K562 (cell line): Measurements from ENCODE around the gene PFN3. TPM values are rescaled to one million over a fixed set of nuclear protein-coding genes. Genes with fewer than 3 reads are reported as not detected.

Source experiments
- ATF2 ChIP-seq: sonication (generic); formaldehyde crosslinking; IDR thresholded peaks from 2 replicates; pipeline ENCODE4 v1.8.1; 2022; ENCODE audit warnings: missing genetic modification reagents
- CHD1 ChIP-seq: fragments of 200-600 bp; sonication (generic); IDR thresholded peaks from one replicate; pipeline ENCODE4 v1.6.1; 2012; ENCODE audit warnings: mild to moderate bottlenecking, moderate library complexity, low read length, inconsistent platforms
- EGR1 ChIP-seq: fragments of 450-650 bp; conservative IDR thresholded peaks from 2 replicates; pipeline ENCODE4 v1.6.1; 2017; ENCODE audit warnings: mild to moderate bottlenecking
- EP400 ChIP-seq: fragments of 450-650 bp; IDR thresholded peaks from 2 replicates; pipeline ENCODE4 v1.6.1; 2017; ENCODE audit warnings: antibody characterized with exemption, mild to moderate bottlenecking, moderate library complexity
- FOXA3 ChIP-seq, 2 experiments: fragments of 450-650 bp in 1 of 2; sonication (generic) in 1 of 2; formaldehyde crosslinking; IDR thresholded peaks in 1 of 2; conservative IDR thresholded peaks in 1 of 2; 2 replicates each; pipeline versions ENCODE4 v1.4.0 to v1.8.0; 2020 to 2022; ENCODE audit warnings: mild to moderate bottlenecking in 2 of 2, missing genetic modification reagents in 1 of 2
- HCFC1 ChIP-seq: IDR thresholded peaks from 2 replicates; pipeline ENCODE4 v1.6.1; 2012; ENCODE audit warnings: low read depth, low read length, improper control_type of control experiment
- HEY1 ChIP-seq: fragments of 250-450 bp; sonication (Bioruptor Pico); IDR thresholded peaks from 2 replicates; pipeline ENCODE4 v1.5.0; 2020; ENCODE audit warnings: mild to moderate bottlenecking, moderate library complexity, borderline replicate concordance
- KDM5B ChIP-seq: fragments of 200-600 bp; sonication (generic); IDR thresholded peaks from 2 replicates; pipeline ENCODE4 v1.6.1; 2012; ENCODE audit warnings: low read depth, mild to moderate bottlenecking, moderate library complexity, low read length, control low read depth, inconsistent platforms; ENCODE audit not compliant: insufficient replicate concordance
- MXI1 ChIP-seq: IDR thresholded peaks from 2 replicates; pipeline ENCODE4 v1.6.1; 2011; ENCODE audit warnings: low read depth, mild to moderate bottlenecking, improper control_type of control experiment, low read length
- SNIP1 ChIP-seq: fragments of 450-650 bp; IDR thresholded peaks from 2 replicates; pipeline ENCODE4 v1.7.1; 2017; ENCODE audit warnings: low read depth, mild to moderate bottlenecking
- ZNF277 ChIP-seq: fragments of 250-450 bp; sonication (Bioruptor Pico); IDR thresholded peaks from 2 replicates; pipeline ENCODE4 v1.8.0; 2022; ENCODE audit warnings: inconsistent platforms, mild to moderate bottlenecking, moderate library complexity, borderline replicate concordance
- ZNF639 ChIP-seq, 2 experiments: fragments of 200-800 bp in 1 of 2; sonication (Bioruptor generic) in 1 of 2; sonication (generic) in 1 of 2; formaldehyde crosslinking in 1 of 2; IDR thresholded peaks in 1 of 2; conservative IDR thresholded peaks in 1 of 2; 2 replicates each; pipeline versions ENCODE4 v1.5.0 to v1.6.1; 2016 to 2020; ENCODE audit warnings: missing compliant biosample characterization in 1 of 2, missing genetic modification characterization in 1 of 2, missing genetic modification reagents in 1 of 2
- polyA plus RNA-seq, 8 experiments: library from polyadenylated mRNA; depleted of rRNA in 4 of 8; stranded (reverse) in 5 of 8; unstranded in 3 of 8; fragments of >200 nt; fragmentation: Nextera tagmentation in 2 of 8; fragmentation: Illumina TruSeq in 1 of 8; extraction: Ambion mirVana in 2 of 8; extraction: Trizol in 1 of 8; gene quantifications; 2 replicates each; pipeline versions ENCODE4 v1.2.1 to v1.2.3, GENCODE V29; 2011 to 2014; ENCODE audit warnings: inconsistent platforms in 1 of 8, missing spikeins in 1 of 8
- total RNA-seq, 7 experiments: library from RNA; depleted of rRNA in 6 of 7; stranded (reverse); fragments of >200 nt in 6 of 7; fragmentation: Illumina TruSeq in 2 of 7; extraction: Trizol in 2 of 7; gene quantifications; 2 replicates each; pipeline versions ENCODE4 v1.2.1 to v1.2.3, GENCODE V29; 2011 to 2021; ENCODE audit warnings: low replicate concordance in 1 of 7
- TF ChIP-seq, protein P1 (sequence below): conservative IDR thresholded peaks from 2 replicates; pipeline ENCODE4 v1.6.1; 2011; ENCODE audit warnings: low read depth, mild to moderate bottlenecking, low read length; ENCODE audit not compliant: control insufficient read depth
- TF ChIP-seq, protein P2 (sequence below): sonication (generic); formaldehyde crosslinking; IDR thresholded peaks from 2 replicates; pipeline ENCODE4 v1.8.1; 2023; ENCODE audit warnings: mild to moderate bottlenecking, missing genetic modification reagents, moderate library complexity
- TF ChIP-seq, protein P3 (sequence below), 2 experiments: fragments of 150-350 bp in 1 of 2; IDR thresholded peaks; 2 replicates each; pipeline ENCODE4 v1.6.1; 2012 to 2016; ENCODE audit warnings: low read depth in 2 of 2, low read length in 2 of 2, mild to moderate bottlenecking in 1 of 2, moderate library complexity in 1 of 2

Gene PFN3
- total and polyA plus RNA-seq, 9 of the 15 experiments (the other 6 are each of a cell fraction or from before 2014, with no cell fraction given): not detected

GRCh38 chr5:177370488-177371119 is 29.9 kb downstream of the PFN3 start (continued):
- TF ChIP-seq, protein P1, sequence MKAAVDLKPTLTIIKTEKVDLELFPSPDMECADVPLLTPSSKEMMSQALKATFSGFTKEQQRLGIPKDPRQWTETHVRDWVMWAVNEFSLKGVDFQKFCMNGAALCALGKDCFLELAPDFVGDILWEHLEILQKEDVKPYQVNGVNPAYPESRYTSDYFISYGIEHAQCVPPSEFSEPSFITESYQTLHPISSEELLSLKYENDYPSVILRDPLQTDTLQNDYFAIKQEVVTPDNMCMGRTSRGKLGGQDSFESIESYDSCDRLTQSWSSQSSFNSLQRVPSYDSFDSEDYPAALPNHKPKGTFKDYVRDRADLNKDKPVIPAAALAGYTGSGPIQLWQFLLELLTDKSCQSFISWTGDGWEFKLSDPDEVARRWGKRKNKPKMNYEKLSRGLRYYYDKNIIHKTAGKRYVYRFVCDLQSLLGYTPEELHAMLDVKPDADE: peak; percentile 69; the same call in 1 of the 2 replicates
- TF ChIP-seq CHD1 (no peak), ZNF639 (CRISPR knock-in tag; conservative IDR thresholded peaks at IDR 0.05 in 1 of 2, IDR thresholded peaks at IDR 0.05 in 1 of 2) (peak in 1 of 2 experiments; percentile 60; a peak in 1 of 4 replicates), SNIP1 (no peak), MXI1 (peak; percentile 57; the same call in 1 of the 2 replicates), FOXA3 (CRISPR knock-in tag; conservative IDR thresholded peaks at IDR 0.05 in 1 of 2, IDR thresholded peaks at IDR 0.05 in 1 of 2) (no peak), HEY1 (CRISPR knock-in tag) (no peak), HCFC1 (peak; percentile 48), ATF2 (CRISPR knock-in tag) (no peak), KDM5B (no peak), EP400 (peak; percentile 66; the same call in 1 of the 2 replicates), EGR1 (0 out of 2 replicates have a peak, but pooled peaks have one; percentile 7), ZNF277 (no peak)
- TF ChIP-seq, protein P2, sequence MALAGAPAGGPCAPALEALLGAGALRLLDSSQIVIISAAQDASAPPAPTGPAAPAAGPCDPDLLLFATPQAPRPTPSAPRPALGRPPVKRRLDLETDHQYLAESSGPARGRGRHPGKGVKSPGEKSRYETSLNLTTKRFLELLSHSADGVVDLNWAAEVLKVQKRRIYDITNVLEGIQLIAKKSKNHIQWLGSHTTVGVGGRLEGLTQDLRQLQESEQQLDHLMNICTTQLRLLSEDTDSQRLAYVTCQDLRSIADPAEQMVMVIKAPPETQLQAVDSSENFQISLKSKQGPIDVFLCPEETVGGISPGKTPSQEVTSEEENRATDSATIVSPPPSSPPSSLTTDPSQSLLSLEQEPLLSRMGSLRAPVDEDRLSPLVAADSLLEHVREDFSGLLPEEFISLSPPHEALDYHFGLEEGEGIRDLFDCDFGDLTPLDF: no peak
- TF ChIP-seq, protein P3, sequence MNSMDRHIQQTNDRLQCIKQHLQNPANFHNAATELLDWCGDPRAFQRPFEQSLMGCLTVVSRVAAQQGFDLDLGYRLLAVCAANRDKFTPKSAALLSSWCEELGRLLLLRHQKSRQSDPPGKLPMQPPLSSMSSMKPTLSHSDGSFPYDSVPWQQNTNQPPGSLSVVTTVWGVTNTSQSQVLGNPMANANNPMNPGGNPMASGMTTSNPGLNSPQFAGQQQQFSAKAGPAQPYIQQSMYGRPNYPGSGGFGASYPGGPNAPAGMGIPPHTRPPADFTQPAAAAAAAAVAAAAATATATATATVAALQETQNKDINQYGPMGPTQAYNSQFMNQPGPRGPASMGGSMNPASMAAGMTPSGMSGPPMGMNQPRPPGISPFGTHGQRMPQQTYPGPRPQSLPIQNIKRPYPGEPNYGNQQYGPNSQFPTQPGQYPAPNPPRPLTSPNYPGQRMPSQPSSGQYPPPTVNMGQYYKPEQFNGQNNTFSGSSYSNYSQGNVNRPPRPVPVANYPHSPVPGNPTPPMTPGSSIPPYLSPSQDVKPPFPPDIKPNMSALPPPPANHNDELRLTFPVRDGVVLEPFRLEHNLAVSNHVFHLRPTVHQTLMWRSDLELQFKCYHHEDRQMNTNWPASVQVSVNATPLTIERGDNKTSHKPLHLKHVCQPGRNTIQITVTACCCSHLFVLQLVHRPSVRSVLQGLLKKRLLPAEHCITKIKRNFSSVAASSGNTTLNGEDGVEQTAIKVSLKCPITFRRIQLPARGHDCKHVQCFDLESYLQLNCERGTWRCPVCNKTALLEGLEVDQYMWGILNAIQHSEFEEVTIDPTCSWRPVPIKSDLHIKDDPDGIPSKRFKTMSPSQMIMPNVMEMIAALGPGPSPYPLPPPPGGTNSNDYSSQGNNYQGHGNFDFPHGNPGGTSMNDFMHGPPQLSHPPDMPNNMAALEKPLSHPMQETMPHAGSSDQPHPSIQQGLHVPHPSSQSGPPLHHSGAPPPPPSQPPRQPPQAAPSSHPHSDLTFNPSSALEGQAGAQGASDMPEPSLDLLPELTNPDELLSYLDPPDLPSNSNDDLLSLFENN (IDR thresholded peaks at IDR 0.05; ENCODE audit: low read depth in 2 of 2, low read length in 2 of 2): no peak
